DMS153 treated with DMSO at 0.1 percent for 48 hours (cell line): Measurements from ENCODE around the gene CHURC1.
"Not testable (repeated sequence)": the region's sequence is repeated elsewhere in the genome, so short reads cannot be mapped to it uniquely, and the experiment has no call there.

ENCODE experiments used
- DNase-seq: peaks from one replicate; lab custom pipeline; 2025; ENCODE audit not compliant: unreplicated experiment; lab: John Stamatoyannopoulos, UW

The CHURC1 gene

DNA sequence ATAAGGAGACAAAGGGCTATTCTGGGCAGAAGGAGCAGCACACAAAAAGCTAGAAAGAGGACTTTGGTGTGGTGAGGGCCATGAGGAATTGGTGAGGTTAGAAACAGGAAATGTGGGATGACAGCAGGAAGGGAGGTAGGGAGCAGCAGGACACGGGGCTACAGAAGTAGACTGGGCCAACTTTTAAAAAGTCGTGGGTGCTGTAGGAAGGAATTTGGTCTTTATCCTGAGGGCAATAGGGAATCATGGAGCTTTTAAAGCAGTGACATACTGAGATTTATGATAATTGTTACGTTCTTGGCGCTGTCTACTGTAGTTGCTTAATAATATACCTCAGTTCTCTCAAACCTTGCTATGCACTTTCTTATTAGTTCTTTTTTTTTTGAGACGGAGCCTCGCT, 8.2 kb upstream of the CHURC1 start:
- no peak for DNase-seq

DNA sequence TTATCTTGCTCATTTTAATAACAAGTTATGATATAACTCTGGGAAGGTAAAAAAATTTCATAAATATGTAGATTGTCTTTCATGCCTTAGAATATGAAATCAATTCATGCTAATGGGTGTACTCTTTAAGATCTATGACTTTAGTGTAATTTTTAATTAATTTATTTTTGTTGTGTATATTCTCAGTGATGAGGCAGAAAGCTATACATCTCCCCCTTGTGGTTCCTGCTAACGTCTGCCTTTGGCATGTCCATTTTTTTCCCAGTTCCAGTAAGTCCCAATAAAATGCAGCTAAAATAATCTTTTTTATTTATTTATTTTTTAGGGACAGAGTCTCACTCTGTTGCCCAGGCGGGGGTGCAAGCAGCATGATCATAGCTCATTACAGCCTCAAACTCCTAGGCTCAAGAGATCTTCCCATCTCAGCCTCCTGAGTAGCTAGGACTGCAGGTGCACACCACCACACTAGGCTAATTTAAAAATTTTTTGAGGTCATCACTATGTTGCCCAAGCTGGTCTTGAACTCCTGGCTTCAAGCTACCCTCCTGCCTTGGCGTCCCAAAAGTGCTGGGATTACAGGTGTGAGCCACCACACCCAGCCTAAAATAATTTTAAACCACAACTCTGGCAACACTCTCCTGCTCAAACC, 3.3 kb upstream of the CHURC1 start:
- no peak for DNase-seq

DNA sequence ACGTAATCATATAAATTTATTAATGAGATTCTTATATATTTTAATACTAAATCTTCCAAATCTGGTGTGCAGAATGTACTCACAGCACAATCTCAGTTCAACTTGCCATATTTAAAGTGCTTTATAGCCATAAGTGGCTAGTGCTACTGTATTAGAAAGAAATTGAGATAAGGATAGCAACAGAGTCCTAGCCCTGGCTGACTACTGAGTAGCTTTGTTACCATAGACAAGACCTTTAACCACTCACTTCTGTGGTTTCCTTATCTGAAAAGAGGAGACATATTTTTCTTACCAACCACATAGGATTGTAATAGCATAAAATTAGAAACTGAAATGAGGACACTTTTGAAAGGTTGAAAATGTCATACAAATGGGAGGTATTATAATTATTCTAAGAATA, 2.0 kb upstream of the CHURC1 start:
- no peak for DNase-seq

DNA sequence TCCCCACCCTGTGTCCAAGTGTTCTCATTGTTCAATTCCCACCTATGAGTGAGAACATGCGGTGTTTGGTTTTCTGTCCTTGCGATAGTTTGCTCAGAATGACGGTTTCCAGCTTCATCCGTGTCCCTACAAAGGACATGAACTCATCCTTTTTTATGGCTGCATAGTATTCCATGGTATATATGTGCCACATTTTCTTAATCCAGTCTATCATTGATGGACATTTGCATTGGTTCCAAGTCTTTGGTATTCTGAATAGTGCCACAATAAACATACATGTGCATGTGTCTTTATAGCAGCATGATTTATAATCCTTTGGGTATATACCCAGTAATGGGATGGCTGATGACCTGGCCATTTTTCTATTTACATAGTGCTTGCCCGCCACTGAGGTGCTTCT, 778 bp upstream of the CHURC1 start:
- DNase-seq, result not testable (repeated sequence)

DNA sequence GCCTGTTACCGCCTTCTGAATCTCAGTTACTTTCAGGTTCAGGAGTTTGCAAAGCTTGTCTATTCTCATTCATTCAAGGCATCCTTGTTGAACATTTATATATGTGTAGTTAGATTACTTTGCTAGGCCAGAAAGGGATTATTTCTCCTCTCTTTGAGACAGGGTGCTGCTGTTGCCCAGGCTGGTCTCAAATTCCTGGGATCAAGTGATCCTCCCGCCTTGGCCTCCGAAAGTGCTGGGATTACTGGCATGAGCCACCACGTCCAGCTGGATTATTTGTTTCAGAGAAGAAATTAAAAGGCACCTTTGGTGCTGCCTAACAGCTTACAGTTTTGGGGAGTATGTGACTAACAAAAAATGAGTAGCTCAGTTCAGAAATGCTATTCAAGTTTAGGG, 772 bp downstream of the CHURC1 start:
- DNase-seq, result no peak

DNA sequence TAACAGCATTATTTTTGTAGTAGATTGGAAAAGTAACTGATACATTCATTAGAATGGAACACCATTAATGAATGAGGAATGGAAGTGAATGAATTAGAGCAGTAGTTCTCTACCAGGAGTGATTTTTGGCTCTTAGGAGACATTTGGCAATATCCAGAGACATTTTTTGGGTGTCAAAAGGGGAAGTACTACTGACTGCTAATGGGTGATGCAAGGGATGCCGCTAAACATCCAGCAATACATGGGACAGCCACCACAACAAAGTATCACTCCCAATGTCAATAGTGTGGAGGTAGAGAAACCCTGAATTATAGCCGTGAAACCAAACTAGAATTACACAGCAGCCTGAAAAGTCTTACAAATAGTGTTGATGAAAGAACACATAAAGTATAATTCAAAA, 1.5 kb downstream of the CHURC1 start:
- no peak for DNase-seq

DNA sequence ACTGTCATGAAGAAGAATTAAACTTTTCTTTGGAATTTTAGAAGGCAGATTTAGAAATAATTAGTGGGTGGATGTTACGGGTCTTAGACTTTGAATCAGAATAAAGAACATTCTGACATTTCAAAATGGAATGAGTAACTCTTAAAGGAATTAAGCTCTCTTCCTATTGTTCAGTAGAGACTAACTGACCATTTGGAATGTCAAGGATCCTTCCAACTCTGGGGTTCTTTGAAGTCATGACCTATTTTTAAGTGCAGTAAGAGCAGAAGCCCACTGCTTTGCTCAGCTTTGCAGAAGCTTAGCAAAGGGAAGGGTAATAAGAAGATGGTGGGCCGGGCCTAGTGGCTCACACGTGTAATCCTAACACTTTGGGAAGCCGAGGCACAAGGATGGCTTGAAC, 4.0 kb downstream of the CHURC1 start:
- DNase-seq, result no peak

DNA sequence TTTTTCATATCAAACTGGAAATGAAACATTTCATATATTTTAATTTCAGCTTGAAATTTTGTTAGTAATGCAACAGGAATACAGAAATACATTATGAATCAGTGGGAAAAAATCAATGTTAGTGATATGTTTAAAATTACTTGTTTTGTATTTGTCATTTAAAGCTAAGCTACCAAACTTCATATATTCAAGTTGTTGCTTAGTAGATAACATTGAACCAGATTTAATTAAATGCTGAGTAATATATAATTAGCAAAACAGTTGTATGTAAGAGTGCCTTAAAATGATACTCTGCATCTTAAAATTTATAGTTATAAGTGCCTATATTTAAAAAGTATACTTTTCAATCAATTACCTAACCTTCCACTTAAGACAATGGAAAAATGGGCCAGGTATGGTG, 5.0 kb downstream of the CHURC1 start:
- DNase-seq, result no peak

DNA sequence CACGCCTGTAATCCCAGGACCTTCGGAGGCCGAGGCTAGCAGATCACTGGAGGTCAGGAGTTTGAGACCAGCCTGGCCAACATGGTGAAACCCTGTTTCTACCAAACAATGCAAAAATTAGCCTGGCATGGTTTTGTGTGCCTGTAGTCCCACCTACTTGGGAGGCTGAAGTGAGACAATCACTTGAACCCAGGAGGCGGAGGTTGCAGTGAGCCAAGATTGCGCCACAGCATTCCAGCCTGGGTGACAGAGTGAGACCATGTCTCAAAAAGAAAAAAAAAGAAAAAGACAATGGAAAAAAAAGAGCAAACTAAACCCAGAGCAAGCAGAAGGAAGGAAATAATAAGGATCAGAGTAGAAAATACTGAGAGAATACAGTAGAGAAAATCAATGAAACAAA, 5.4 kb downstream of the CHURC1 start:
- no peak for DNase-seq

DNA sequence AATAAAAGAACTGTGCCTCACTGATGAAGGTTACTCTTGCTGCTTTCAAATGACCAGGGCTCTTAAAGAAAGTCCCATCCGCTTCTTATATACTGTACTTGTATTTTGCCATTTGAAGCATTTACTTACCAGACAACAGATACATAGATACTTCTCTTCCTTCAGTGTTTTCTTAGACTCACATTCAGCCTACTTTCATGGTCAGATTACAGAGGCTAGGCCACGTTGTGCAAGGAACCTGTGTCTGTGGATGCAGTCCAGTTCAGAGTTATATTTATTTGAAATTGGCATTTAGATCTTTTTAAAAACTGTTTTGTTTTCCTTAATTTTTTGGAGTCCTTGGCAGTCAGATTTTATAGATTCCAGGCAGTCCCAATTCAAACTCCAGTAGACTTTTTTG, 6.2 kb downstream of the CHURC1 start:
- no peak for DNase-seq

DNA sequence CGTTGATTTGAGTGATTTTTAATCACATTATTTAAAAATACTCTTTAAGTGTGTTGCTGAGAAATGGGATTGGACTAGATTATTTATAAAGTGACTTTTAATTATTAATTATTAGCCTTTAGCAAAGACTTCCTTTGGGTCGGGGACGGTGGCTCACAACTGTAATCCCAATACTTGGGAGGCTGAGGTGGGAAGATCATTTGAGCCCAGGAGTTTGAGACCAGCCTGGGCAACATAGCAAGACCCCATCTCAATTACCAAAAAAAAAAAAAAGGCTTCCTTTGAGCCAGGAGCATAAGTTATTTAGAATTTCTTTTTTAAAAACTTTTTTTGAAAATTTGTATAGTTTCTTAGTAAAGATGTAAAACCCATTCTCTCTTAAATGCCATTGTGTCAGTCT, 8.8 kb downstream of the CHURC1 start:
- DNase-seq, result no peak

DNA sequence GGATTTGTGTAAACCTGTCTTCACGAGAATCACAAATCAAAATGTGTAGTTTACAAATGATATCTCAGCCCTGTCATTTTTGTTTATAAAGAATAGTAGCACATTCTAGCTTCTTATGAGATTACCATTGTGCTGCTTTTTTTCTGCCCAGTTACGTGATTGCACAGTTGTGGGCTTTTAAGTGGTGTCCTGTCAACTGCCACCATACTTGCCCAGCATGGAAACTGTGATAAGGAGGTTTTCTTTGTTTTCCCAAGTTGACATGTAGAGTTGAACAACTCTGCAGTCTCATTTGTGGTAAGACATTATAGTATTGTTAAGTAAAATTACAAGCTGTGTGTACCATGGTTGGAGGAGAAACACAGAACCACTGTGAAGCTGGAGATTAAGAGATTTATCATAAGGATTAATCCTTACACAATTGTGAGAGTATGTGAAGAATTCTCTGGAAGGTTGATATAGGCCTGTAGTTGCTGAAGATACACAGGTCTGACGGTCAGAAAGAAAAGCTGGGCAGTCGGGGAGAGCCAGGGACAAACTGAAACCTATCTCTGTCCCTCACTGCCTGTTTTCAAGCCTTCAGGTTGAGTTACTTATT, 12.2 kb downstream of the CHURC1 start:
- no peak for DNase-seq

DNA sequence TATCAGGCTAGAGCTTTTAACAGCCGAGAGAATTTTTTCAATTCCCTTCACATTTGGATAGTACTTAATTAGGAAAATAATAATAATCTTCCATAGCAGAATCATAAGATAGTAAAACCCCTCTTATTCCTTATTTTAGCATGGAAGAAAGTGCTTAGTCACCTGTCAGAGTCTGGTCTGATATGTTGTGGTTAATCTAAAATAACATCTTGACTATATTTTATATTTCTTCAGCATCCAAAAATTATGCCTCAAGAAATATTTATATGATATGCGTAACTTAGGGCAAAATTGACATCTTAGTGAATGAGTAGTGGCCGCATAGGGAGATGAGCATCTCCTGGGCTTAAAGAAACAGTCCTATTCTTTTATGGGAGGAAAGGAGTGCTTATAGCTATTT, 12.8 kb downstream of the CHURC1 start:
- no peak for DNase-seq

DNA sequence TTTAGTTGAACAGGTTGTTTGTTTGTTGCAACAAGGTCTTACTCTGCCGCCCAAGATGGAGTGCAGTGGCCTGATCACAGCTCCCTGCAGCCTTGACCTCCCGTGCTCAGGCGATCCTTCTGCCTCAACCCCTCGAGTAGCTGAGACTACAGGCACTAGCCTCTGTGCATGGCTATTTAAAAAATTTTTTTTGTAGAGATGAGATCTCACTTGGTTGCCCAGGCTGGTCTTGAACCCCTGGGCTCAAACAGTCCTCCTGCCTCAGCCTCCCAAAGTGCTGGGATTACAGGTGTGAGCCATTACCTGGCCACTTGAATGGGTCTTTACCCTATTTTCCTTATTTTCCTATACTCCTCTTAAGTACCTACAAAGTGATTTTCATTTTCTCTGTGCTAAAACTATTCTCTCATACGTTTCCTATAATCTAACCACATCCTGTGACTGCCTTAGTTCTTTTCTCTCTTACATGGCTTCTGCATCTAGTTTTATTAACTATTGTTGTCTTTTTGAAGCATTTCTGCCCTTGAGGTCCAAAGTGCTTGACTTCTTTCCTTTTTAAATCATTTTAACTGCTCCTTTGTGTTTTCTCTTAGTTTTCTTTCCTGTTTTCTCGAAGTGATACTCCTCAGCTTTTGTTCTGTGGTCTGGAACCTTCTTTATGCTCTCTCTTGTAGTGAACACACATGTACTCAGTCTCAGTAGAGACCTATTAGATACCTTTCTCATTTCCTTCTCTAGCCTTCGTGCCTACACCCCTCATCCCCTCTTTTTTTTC, 14.2 kb downstream of the CHURC1 start:
- no peak for DNase-seq

DNA sequence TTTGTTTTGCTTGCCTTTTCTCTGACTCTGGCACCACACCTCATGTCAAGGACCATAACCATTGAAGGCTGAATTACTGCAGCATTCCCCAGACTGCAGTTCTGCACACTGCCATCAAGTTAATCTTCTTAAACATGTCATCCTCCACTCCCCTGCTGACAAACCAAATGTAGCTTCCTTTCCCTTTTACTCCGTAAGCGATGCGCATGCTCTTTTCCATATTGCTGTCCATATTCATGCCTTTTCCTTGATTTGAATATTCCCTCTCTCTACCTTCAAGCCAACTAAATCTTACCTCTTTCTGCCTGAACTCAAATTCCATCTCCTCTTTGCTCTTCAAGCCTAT, 14.7 kb downstream of the CHURC1 start:
- no peak for DNase-seq

DNA sequence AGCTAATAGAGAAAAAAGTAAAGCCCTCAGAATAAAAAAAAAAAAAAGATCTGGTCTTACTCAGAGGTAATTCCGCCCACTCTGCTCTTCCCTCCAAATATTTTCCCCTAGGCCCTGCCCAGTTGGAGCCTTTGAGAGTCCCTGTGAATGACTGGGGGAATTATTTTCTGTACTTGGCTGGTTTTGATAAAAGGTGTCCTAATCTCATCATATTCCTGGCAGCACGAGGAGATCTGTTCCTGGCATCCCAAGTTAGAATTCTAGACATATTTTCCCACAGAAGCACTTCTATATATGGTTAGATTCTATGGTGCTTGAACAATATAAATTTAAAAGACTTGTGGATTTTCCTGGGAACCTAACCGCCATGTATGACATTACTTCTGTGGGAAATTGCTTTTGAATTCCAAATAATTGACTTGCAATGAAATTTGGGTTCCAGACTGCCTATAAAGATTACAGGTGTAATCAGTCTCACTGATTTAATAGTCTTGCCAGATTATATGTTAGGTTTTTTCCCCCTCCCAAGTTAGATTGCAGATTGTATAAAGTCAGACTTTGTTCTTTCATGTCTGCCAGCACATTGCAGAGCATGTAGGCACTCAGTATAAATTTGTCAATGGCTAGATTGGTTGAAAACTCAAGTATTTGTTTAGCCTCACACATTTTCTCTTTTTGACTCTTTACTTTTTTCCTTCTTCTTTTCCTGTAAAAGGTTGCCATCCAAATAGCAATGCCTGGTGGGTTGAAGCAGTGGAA, 16.0 kb downstream of the CHURC1 start:
- no peak for DNase-seq

DNA sequence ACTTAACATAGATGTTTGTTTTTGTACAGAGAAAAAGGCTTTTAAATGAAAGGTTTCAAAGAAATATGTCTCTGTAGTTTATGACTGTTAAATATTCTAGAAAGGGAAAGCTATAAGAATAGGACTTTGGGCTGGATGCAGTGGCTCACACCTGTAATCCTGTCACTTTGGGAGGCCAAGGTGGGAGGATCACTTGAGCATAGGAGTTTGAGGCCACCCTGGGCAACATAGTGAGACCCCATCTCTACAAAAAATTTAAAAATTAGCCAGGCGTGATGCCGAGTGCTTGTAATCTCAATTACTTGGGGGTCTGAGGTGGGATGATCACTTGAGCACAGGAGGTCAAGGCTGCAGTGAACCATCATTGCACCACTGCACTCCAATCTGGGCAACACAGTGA, 16.9 kb downstream of the CHURC1 start:
- no peak for DNase-seq

DNA sequence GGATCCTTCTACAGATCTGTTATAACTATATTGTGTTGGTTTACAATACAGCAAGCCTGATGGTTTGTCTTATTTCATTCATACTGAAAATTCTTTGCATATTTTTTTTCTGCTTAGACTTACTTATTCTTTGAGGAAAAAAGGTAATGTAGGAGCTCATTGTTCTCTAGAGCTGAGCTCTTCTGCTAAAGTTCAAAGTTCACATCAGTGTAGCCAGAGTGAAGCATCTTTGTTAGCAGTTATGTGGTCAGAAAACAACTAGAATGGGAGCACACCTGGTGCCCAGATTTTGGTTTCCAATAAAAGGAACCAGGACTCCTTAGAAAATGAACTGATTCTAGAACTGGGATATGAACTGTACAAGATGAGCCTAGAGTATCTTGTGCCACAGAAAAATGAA, 18.0 kb downstream of the CHURC1 start:
- no peak for DNase-seq

DNA sequence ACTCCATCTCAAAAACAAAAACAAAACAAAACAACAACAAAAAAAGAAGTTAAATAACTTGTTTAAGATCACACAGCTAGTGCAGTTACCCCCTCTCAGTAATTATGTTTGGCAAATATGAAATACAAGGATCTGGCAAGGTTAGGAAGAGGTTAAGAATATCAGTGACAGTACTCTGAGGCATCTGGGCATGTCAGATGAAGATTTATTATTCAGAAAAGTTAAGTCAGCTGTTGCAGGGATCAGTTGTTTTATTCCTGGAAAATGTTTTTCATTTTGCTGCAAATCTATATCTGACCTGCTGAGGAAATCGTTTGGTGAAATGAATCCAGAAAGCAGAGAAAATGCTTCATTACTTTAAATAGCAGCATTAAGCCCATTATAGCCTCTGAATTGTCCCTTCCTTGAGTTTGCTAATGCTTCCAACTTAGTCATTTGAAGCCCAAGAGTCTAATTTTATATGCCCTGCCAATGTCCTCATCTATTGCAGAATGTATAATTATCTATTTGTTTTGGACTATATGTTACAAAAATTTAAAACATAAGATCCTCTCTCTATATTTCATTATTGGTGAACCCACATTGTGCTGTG, 20.2 kb downstream of the CHURC1 start:
- no peak for DNase-seq

DNA sequence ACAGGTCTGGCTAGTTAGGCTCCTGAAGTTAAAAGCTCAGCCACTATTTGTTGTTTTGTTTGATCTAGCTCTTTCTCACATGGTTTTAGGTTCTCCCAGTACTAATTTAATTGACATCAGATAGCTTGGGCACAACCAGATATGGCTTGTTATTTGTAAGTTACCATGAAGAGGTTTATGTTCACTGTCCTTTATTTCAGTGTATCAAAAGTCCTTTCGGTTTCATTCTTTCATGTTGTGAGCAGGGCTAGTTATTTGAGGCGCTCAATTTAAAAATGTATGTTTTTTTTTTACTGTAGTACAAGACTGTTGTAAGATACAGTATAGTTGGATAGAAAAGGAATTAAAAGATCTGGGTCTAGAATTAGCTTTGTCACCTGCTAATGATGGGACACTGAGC, 21.3 kb downstream of the CHURC1 start:
- no peak for DNase-seq

DNA sequence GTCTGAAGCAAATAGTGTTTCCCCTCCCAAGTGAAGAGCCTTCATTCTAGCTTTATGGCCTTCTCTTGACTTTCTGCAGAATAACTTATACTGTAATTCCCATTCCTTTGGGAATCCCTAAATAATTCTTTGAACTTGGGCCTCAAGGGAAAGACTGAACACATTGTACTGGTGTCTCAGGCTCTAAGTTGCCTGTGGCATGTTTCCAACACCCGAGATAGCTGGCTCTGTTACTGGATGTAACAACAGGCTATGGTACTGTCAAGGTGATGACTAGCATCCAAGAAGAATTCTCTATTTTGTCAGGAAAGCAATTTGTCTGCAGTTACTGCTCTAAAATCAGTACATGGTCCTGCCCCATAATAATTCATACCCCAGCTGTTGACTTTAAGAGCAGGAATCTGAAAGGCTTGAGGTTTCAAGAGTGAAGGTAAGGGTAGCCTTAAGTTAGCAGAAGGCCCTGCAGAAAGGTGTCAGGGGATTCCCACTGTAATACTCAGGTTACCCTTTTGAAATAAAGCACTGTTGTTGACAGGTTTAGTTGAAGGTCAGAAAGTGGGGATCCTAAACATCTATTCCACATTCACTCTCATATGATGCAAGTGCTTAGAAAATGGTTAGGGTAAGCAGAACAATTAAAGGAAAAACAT, 23.0 kb downstream of the CHURC1 start:
- no peak for DNase-seq
